PC-3 (cell line): ENCODE results near the gene KICS2. TPM values are rescaled to one million over a fixed set of nuclear protein-coding genes. Genes with fewer than 3 reads are reported as not detected.
A peak's percentile ranks its signal among the peaks of the same experiment; 100 is the strongest.

Experiments
- ATAC-seq: fragments of 200-7000 bp; cut with Tn5 transposase; 2 replicates; pipeline ENCODE4 v1.9.1; 2020; ENCODE audit warnings: mild to moderate bottlenecking, moderate library complexity
- BruUV-seq: library from RNA; stranded (reverse); fragments of 400-500 nt; replicated peaks from 2 replicates; lab custom pipeline; 2021; lab: Mats Ljungman, UMichigan
- CTCF ChIA-PET: fragments of 300-600 bp; sonication (Branson Sonifier 250); formaldehyde crosslinking; loops from one replicate; lab custom pipeline; 2022; ENCODE audit warnings: antibody characterized with exemption; lab: Charles Lee
- POLR2A ChIA-PET: fragments of 300-600 bp; sonication (Branson Sonifier 250); formaldehyde crosslinking; loops from one replicate; lab custom pipeline; 2022; ENCODE audit warnings: antibody characterized with exemption; ENCODE audit not compliant: unreplicated experiment; lab: Charles Lee
- DNase-seq: peaks from one replicate; pipeline ENCODE4 v3.0.0-alpha.2; 2015
- H2AFZ ChIP-seq: fragments of 300-600 bp; sonication (generic); 2 replicates; pipeline ENCODE4 v1.6.0; 2016; ENCODE audit warnings: antibody characterized with exemption, low read length
- H3F3A ChIP-seq: fragments of 300-600 bp; sonication (generic); one replicate; pipeline ENCODE4 v1.6.0; 2017; ENCODE audit warnings: antibody characterized with exemption, low read length, control low read depth, mild to moderate bottlenecking; ENCODE audit not compliant: unreplicated experiment
- H3K27ac ChIP-seq: fragments of 300-600 bp; sonication (generic); 2 replicates; pipeline ENCODE4 v1.5.1; 2016; ENCODE audit warnings: mild to moderate bottlenecking, low read length
- H3K27me3 ChIP-seq: fragments of 300-600 bp; sonication (generic); 2 replicates; pipeline ENCODE4 v1.6.1; 2016; ENCODE audit warnings: low read length, mixed read lengths
- H3K36me3 ChIP-seq: fragments of 300-600 bp; sonication (generic); 2 replicates; pipeline ENCODE4 v1.6.1; 2016; ENCODE audit warnings: low read depth, mixed run types, low read length, mixed read lengths
- H3K4me1 ChIP-seq: fragments of 300-600 bp; sonication (generic); 2 replicates; pipeline ENCODE4 v1.5.1; 2016; ENCODE audit warnings: low read length; ENCODE audit not compliant: insufficient read depth
- H3K4me2 ChIP-seq: fragments of 300-600 bp; sonication (generic); 2 replicates; pipeline ENCODE4 v1.6.0; 2016; ENCODE audit warnings: low read length
- H3K4me3 ChIP-seq: fragments of 300-600 bp; sonication (generic); 2 replicates; pipeline ENCODE4 v1.5.1; 2016; ENCODE audit warnings: mild to moderate bottlenecking, low read length, mixed read lengths
- H3K79me2 ChIP-seq: fragments of 300-600 bp; sonication (generic); 2 replicates; pipeline ENCODE4 v1.6.1; 2017; ENCODE audit warnings: low read length, mixed read lengths
- H3K9ac ChIP-seq: fragments of 300-600 bp; sonication (generic); 2 replicates; pipeline ENCODE4 v1.6.0; 2016; ENCODE audit warnings: mild to moderate bottlenecking, low read length
- H3K9me2 ChIP-seq: fragments of 300-600 bp; sonication (generic); replicated peaks from 2 replicates; pipeline ENCODE4 v1.6.1; 2016; ENCODE audit warnings: mixed run types, low read length, mixed read lengths
- H3K9me3 ChIP-seq: fragments of 300-600 bp; sonication (generic); 2 replicates; pipeline ENCODE4 v1.6.1; 2016; ENCODE audit warnings: low read length, mixed read lengths
- H4K20me1 ChIP-seq: fragments of 300-600 bp; sonication (generic); 2 replicates; pipeline ENCODE4 v1.6.1; 2016; ENCODE audit warnings: low read length, mixed read lengths
- CTCF ChIP-seq: fragments of 300-600 bp; sonication (generic); conservative IDR thresholded peaks from 2 replicates; pipeline ENCODE4 v1.5.1; 2017; ENCODE audit warnings: antibody characterized with exemption, low read depth, mild to moderate bottlenecking, low read length
- EZH2 ChIP-seq: fragments of 300-600 bp; sonication (generic); IDR thresholded peaks from one replicate; pipeline ENCODE4 v1.6.1; 2017; ENCODE audit warnings: antibody characterized with exemption, mild to moderate bottlenecking, low read length; ENCODE audit not compliant: unreplicated experiment
- EZH2phosphoT487 ChIP-seq: fragments of 300-600 bp; sonication (generic); IDR thresholded peaks from 2 replicates; pipeline ENCODE4 v1.6.1; 2018; ENCODE audit warnings: mild to moderate bottlenecking, antibody characterized with exemption, low read length, borderline replicate concordance
- intact Hi-C: fragments of 100-400 bp; cut with micrococcal nuclease; formaldehyde crosslinking; loops from 2 replicates; pipeline ENCODE4 v1.9.0; 2023
- total RNA-seq: library from RNA; depleted of rRNA; stranded (reverse); fragments of >200 nt; gene quantifications from 2 replicates; pipeline ENCODE4 v1.2.3, GENCODE V29; 2014

Gene KICS2
- total RNA-seq, 1 experiment from 2014 or later, result 11.9 TPM

DNA sequence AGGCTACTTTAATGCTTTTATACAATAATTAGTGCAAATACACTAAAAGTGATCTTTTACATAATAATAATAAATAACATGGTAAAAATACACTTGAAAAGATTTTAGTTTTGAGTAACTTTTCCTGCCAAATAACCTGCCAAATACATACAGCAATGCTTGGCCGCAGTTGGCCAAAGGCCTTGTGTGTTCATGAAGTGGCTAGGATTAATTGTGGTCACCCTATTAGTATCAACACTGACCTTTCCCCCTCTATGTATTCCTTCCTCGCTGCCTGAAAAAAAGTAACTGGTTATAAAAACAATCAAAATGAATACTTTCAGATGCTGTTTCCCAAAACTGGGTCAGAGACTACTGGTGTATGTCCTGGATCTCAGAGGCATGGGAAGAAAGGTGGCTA, 34.3 kb downstream of the KICS2 start:
- DNase-seq (no peak), ATAC-seq (no peak)
- H3K79me2 ChIP-seq, result no peaks in the 10 kb centered on the region
- no peaks in the 10 kb centered on the region for H4K20me1 ChIP-seq
- TF ChIP-seq CTCF, result no peak
- TF ChIP-seq EZH2, result no peak
- TF ChIP-seq EZH2phosphoT487, result no peak
- H3K9ac ChIP-seq, result no peak overlapping the region
- CTCF ChIA-PET, result no interaction called here
- peak overlapping the region; percentile 87 for H3K27ac ChIP-seq
- intact Hi-C loops, result no loop called here
- no peaks in the 10 kb centered on the region for H3K9me3 ChIP-seq
- POLR2A ChIA-PET, result no interaction called here
- no TSS peak for BruUV-seq
- H3K9me2 ChIP-seq, result no peaks in the 10 kb centered on the region
- H3F3A ChIP-seq, result no peaks in the 10 kb centered on the region
- H3K4me2 ChIP-seq, result peak overlapping the region; percentile 81
- no peak overlapping the region for H2AFZ ChIP-seq
- H3K36me3 ChIP-seq, result no peaks in the 10 kb centered on the region
- peaks cover 33% of the 10 kb centered on the region for H3K4me1 ChIP-seq
- H3K4me3 ChIP-seq, result peak overlapping the region; percentile 43; the same call in 1 of the 2 replicates
- H3K27me3 ChIP-seq, result no peaks in the 10 kb centered on the region

DNA sequence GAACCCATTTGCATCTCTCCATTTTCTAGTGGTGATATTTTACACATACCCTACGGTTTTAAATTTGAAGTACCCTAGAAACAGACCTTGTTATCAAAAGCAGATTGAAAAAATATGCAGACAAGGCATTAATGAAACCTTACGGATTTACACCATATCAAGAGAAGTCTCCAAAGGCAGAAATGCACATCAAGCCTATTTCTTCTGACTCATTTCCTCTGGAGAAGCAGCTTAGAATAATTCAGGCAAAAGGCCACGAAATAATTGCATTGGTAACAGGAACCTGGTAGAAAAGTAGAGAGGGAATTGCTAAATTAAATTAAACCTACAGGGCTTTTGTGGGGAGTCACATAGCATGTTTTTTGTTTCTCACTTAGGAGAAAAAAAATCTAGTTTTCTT, 34.7 kb downstream of the KICS2 start:
- intact Hi-C loops, result no loop called here

More for the DNA sequence above, 34.7 kb downstream of the KICS2 start:
- peak; percentile 88 for ATAC-seq
- Histone ChIP-seq H3K9me2 (no peaks in the 10 kb centered on the region), H3K79me2 (no peaks in the 10 kb centered on the region), H3K27me3 (no peaks in the 10 kb centered on the region), H3K4me3 (peak overlapping the region; percentile 43; the same call in 1 of the 2 replicates), H2AFZ (0 out of 2 replicates have a peak overlapping the region, but pooled peaks have one; percentile 4), H3K27ac (peak overlapping the region; percentile 87), H3F3A (peaks cover 2% of the 10 kb centered on the region), H3K36me3 (no peaks in the 10 kb centered on the region), H3K9ac (peak overlapping the region; percentile 58), H3K4me2 (peak overlapping the region; percentile 81), H4K20me1 (no peaks in the 10 kb centered on the region), H3K9me3 (no peaks in the 10 kb centered on the region), H3K4me1 (peaks cover 37% of the 10 kb centered on the region)
- POLR2A ChIA-PET, result no interaction called here
- CTCF ChIA-PET, result no interaction called here
- peak; percentile 80 for DNase-seq
- no TSS peak for BruUV-seq
- TF ChIP-seq CTCF, result no peak
- no peak for TF ChIP-seq EZH2phosphoT487
- TF ChIP-seq EZH2, result no peak
